Measurements from ENCODE around the gene SYNE2. TPM values are rescaled to one million over a fixed set of nuclear protein-coding genes. Genes with fewer than 3 reads are reported as not detected.

Gene SYNE2
- total RNA-seq, 1 donor from 2014 or later: 44.2 TPM

DNA sequence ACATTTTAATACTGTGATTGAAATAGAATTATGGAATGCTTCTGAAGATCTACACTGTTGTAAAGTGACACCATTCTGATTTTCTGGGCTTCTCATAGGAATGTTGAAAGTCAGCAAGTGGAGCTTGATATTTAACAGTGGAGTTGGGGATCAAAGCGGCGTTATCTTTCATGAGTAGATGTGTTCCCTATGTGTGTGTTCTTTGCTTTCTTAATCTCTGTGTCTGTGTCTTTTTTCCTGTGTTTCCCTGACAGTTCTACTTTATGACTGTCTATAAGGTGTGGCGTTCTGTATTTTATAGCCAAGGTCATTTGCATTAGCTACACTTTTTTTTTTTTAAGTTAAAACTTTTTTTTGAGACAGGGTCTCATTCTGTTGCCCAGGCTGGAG, 24.7 kb downstream of the SYNE2 start:
- TF ChIP-seq CTCF (conservative IDR thresholded peaks at IDR 0.05; ENCODE audit: low read depth, low read length): no peak
- H3K4me3 ChIP-seq (ENCODE audit: low read depth, low read length): no peak overlapping the region
- DNase-seq (ENCODE audit: low read depth): no peak

DNA sequence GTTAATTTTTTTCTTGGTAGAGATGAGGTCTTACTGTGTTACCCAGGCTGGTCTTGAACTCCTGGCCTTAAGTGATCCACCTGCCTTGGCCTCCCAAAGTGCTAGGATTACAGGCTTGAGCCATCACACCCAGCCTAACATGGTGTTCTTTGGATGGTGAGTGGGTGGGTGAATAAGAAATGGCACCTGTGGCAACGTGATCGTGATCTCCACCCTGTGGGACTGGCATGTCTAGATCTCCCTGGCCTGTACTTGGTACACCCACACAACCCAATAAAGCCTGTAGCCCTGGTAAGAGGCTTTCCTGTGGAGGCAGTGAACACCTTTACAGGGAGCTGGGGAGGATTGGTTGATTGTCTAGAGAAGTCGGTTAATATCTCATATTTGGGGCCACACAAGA, 25.2 kb downstream of the SYNE2 start:
- H3K4me3 ChIP-seq (ENCODE audit: low read depth, low read length): no peak overlapping the region
- no peak for DNase-seq (ENCODE audit: low read depth)
- TF ChIP-seq CTCF (conservative IDR thresholded peaks at IDR 0.05; ENCODE audit: low read depth, low read length): no peak

- no peak for DNase-seq (ENCODE audit: low read depth)
- no peak overlapping the region for H3K4me3 ChIP-seq (ENCODE audit: low read depth, low read length)
- TF ChIP-seq CTCF (conservative IDR thresholded peaks at IDR 0.05; ENCODE audit: low read depth, low read length): no peak
Measured at GRCh38 chr14:63878792-63879191, 26.0 kb downstream of the SYNE2 start.

DNA sequence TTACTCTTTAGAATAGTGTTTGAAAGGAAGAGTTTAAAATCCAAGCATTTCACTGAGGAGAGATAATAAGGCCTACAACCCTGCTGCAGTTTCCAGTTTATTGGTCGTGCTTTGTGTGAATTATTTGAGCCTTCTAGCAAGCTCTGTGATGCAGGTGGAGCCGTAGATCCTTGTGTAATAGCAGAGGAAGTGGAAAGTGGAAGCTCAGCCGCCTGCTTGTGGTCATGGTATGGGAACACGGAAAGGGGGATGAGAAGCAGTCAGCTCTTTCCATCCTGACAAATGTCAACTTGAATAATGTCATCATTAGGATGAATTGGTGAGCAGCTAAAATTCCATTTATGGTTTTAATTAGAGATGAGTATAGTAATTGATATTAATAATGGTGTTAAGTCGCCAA, 29.1 kb downstream of the SYNE2 start:
- TF ChIP-seq CTCF (conservative IDR thresholded peaks at IDR 0.05; ENCODE audit: low read depth, low read length): no peak
- H3K4me3 ChIP-seq (ENCODE audit: low read depth, low read length): no peak overlapping the region
- DNase-seq (ENCODE audit: low read depth): no peak

DNA sequence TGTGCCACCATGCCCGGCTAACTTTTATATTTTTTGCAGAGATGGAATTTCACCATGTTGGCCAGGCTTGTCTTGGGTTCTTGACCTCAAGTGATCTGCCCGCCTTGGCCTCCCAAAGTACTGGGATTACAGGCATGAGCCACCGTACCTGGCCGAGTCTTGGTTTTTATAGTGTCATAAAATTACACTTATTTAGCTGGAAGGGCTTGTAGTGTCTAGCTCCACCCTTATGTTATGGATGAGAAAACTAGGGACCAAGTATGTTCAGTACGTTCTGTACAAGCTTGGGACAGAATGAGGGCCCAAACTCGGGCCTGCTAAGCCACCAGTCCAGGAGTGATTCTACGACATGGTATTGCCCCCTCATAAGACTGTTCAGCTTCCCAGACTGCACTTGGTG, 35.1 kb downstream of the SYNE2 start:
- no peak for TF ChIP-seq CTCF (conservative IDR thresholded peaks at IDR 0.05; ENCODE audit: low read depth, low read length)
- DNase-seq (ENCODE audit: low read depth): no peak
- no peak overlapping the region for H3K4me3 ChIP-seq (ENCODE audit: low read depth, low read length)

GRCh38 chr14:63890553-63890952, 37.7 kb downstream of the SYNE2 start:
- H3K4me3 ChIP-seq (ENCODE audit: low read depth, low read length): no peak overlapping the region
- DNase-seq (ENCODE audit: low read depth): peak; percentile 62
- no peak for TF ChIP-seq CTCF (conservative IDR thresholded peaks at IDR 0.05; ENCODE audit: low read depth, low read length)

GRCh38 chr14:63891148-63891975, 38.6 kb downstream of the SYNE2 start:
- no peak for TF ChIP-seq CTCF (conservative IDR thresholded peaks at IDR 0.05; ENCODE audit: low read depth, low read length)
- DNase-seq (ENCODE audit: low read depth): no peak
- no peak overlapping the region for H3K4me3 ChIP-seq (ENCODE audit: low read depth, low read length)
